Measurements from ENCODE around the gene ARHGAP30.

ARHGAP30 gene

DNA sequence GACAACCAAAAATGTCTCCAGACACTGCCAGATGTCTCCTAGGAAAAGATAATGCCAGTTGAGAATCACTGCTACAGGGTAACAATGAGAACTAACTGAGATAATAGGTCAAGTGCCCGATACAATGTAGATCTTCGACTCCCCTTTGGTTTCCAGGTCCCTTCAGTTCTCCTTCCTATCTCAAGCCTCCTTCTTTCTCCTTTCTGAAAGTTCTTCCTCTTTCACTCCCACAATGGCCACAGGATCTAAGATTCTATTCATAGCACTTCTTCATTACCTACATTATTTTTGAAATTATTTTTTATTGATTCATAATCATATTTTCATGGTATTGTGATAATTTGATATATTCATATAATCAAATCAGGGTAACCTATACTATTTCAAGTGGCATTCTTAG, 41.8 kb upstream of the ARHGAP30 start:
- Histone ChIP-seq H3K79me2 (ENCODE audit: insufficient read depth, low read length) (peaks cover 85% of the 10 kb centered on the region), H3K27me3 (ENCODE audit: insufficient read depth, low read length, poor library complexity, severe bottlenecking) (no peaks in the 10 kb centered on the region), H3K9ac (ENCODE audit: low read depth, low read length, poor library complexity, severe bottlenecking) (no peak overlapping the region), H3K36me3 (ENCODE audit: insufficient read depth, low read length) (no peaks in the 10 kb centered on the region), H3K4me2 (ENCODE audit: low read depth, low read length, poor library complexity, severe bottlenecking) (no peak overlapping the region), H2AFZ (ENCODE audit: low read length) (no peak overlapping the region), H4K20me1 (ENCODE audit: insufficient read depth, low read length, poor library complexity, severe bottlenecking) (peaks cover 48% of the 10 kb centered on the region), H3K4me3 (ENCODE audit: low read length, poor library complexity, severe bottlenecking) (peak overlapping the region; percentile 42), H3F3A (ENCODE audit: low read depth) (no peaks in the 10 kb centered on the region), H3K9me2 (replicated peaks; ENCODE audit: low read depth, low read length) (no peaks in the 10 kb centered on the region), H3K9me3 (ENCODE audit: insufficient read depth, low read depth, low read length) (no peaks in the 10 kb centered on the region), H3K4me1 (ENCODE audit: insufficient read depth, low read length, poor library complexity, severe bottlenecking) (peaks cover 44% of the 10 kb centered on the region)
- TF ChIP-seq, protein P1, sequence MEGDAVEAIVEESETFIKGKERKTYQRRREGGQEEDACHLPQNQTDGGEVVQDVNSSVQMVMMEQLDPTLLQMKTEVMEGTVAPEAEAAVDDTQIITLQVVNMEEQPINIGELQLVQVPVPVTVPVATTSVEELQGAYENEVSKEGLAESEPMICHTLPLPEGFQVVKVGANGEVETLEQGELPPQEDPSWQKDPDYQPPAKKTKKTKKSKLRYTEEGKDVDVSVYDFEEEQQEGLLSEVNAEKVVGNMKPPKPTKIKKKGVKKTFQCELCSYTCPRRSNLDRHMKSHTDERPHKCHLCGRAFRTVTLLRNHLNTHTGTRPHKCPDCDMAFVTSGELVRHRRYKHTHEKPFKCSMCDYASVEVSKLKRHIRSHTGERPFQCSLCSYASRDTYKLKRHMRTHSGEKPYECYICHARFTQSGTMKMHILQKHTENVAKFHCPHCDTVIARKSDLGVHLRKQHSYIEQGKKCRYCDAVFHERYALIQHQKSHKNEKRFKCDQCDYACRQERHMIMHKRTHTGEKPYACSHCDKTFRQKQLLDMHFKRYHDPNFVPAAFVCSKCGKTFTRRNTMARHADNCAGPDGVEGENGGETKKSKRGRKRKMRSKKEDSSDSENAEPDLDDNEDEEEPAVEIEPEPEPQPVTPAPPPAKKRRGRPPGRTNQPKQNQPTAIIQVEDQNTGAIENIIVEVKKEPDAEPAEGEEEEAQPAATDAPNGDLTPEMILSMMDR (conservative IDR thresholded peaks at IDR 0.05; ENCODE audit: low read length) = no peak
- TF ChIP-seq EZH2phosphoT487 (IDR thresholded peaks at IDR 0.05; ENCODE audit: borderline replicate concordance) = no peak

DNA sequence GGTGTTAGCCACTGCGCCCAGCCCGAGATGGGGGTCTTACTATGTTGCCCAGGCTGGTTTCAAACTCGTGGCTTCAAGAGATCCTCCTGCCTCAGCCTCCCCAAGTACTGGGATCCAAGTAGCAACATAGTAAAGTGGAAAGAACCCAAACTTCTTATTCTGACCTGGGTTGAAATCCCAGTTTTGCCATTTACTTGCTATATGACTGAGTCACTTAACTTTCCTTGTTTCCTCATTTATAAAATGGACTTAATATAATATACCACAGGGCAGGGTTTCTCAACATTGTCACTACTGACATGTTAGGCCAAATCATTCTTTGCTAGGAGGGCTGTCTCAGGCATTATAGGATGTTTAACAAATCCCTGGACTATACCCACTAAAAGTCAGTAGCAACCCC, 41.4 kb upstream of the ARHGAP30 start:
- TF ChIP-seq, protein P1 (conservative IDR thresholded peaks at IDR 0.05; ENCODE audit: low read length) = no peak
- no peak for TF ChIP-seq EZH2phosphoT487 (IDR thresholded peaks at IDR 0.05; ENCODE audit: borderline replicate concordance)
- H3K4me2 ChIP-seq (ENCODE audit: low read depth, low read length, poor library complexity, severe bottlenecking) = no peak overlapping the region
- H3K27me3 ChIP-seq (ENCODE audit: insufficient read depth, low read length, poor library complexity, severe bottlenecking) = no peaks in the 10 kb centered on the region
- H3K9ac ChIP-seq (ENCODE audit: low read depth, low read length, poor library complexity, severe bottlenecking) = no peak overlapping the region
- H4K20me1 ChIP-seq (ENCODE audit: insufficient read depth, low read length, poor library complexity, severe bottlenecking) = peaks cover 47% of the 10 kb centered on the region
- no peaks in the 10 kb centered on the region for H3K9me3 ChIP-seq (ENCODE audit: insufficient read depth, low read depth, low read length)
- peaks cover 4% of the 10 kb centered on the region; the same call in 1 of the 2 replicates for H3K36me3 ChIP-seq (ENCODE audit: insufficient read depth, low read length)
- peaks cover 40% of the 10 kb centered on the region for H3K4me1 ChIP-seq (ENCODE audit: insufficient read depth, low read length, poor library complexity, severe bottlenecking)
- H2AFZ ChIP-seq (ENCODE audit: low read length) = no peak overlapping the region
- no peak overlapping the region for H3K4me3 ChIP-seq (ENCODE audit: low read length, poor library complexity, severe bottlenecking)
- no peaks in the 10 kb centered on the region for H3K9me2 ChIP-seq (replicated peaks; ENCODE audit: low read depth, low read length)
- peaks cover 85% of the 10 kb centered on the region for H3K79me2 ChIP-seq (ENCODE audit: insufficient read depth, low read length)
- no peaks in the 10 kb centered on the region for H3F3A ChIP-seq (ENCODE audit: low read depth)

- Histone ChIP-seq H3K27me3 (ENCODE audit: insufficient read depth, low read length, poor library complexity, severe bottlenecking) (no peaks in the 10 kb centered on the region), H3K9me2 (replicated peaks; ENCODE audit: low read depth, low read length) (no peaks in the 10 kb centered on the region), H3F3A (ENCODE audit: low read depth) (no peaks in the 10 kb centered on the region), H3K9ac (ENCODE audit: low read depth, low read length, poor library complexity, severe bottlenecking) (no peak overlapping the region), H3K9me3 (ENCODE audit: insufficient read depth, low read depth, low read length) (no peaks in the 10 kb centered on the region), H3K4me3 (ENCODE audit: low read length, poor library complexity, severe bottlenecking) (no peak overlapping the region), H4K20me1 (ENCODE audit: insufficient read depth, low read length, poor library complexity, severe bottlenecking) (peaks cover 17% of the 10 kb centered on the region), H3K4me2 (ENCODE audit: low read depth, low read length, poor library complexity, severe bottlenecking) (no peak overlapping the region), H3K79me2 (ENCODE audit: insufficient read depth, low read length) (peaks cover 67% of the 10 kb centered on the region), H3K36me3 (ENCODE audit: insufficient read depth, low read length) (peaks cover 23% of the 10 kb centered on the region; the same call in 1 of the 2 replicates), H3K4me1 (ENCODE audit: insufficient read depth, low read length, poor library complexity, severe bottlenecking) (no peaks in the 10 kb centered on the region), H2AFZ (ENCODE audit: low read length) (no peak overlapping the region)
- TF ChIP-seq, protein P1 (conservative IDR thresholded peaks at IDR 0.05; ENCODE audit: low read length) = no peak
- TF ChIP-seq EZH2phosphoT487 (IDR thresholded peaks at IDR 0.05; ENCODE audit: borderline replicate concordance) = no peak
These were observed 36.7 kb upstream of the ARHGAP30 start for GRCh38 chr1:161106431-161106830.

Measured in Loucy (cell line).